HepG2 (cell line): ENCODE data around the gene PPM1E. TPM values are rescaled to one million over a fixed set of nuclear protein-coding genes. Genes with fewer than 3 reads are reported as not detected.

Experiments
- ATAC-seq: fragments of 200-7000 bp; cut with Tn5 transposase; 3 replicates; pipeline ENCODE4 v1.9.1; 2020; ENCODE audit warnings: mild to moderate bottlenecking, moderate library complexity
- BruUV-seq: library from RNA; stranded (reverse); fragments of 400-500 nt; replicated peaks from 2 replicates; lab custom pipeline; 2021; lab: Mats Ljungman, UMichigan
- CTCF ChIA-PET: fragments of 300-600 bp; formaldehyde crosslinking; extraction: SDS; loops from one replicate; lab custom pipeline; 2021; ENCODE audit warnings: low total read pairs, inconsistent platforms, low intra/inter-chr PET ratio; lab: Yijun Ruan, JAX
- POLR2A ChIA-PET: fragments of 350-600 bp; sonication (Branson Sonifier 250); formaldehyde crosslinking; loops from one replicate; lab custom pipeline; 2020; ENCODE audit warnings: antibody characterized with exemption, inconsistent platforms; lab: Yijun Ruan, JAX
- DNase-seq: peaks from one replicate; pipeline ENCODE4 v3.0.0-alpha.2; 2015; ENCODE audit warnings: low spot score
- FAIRE-seq: peaks from 3 replicates; lab custom pipeline; 2011; peaks lifted over from hg19 to GRCh38; lab: Jason Lieb, UNC
- H2AFZ ChIP-seq: one replicate; pipeline ENCODE4 v1.6.1; 2011; ENCODE audit warnings: low read length, inconsistent platforms
- H3K27ac ChIP-seq: fragments of 300-600 bp; 3 replicates; pipeline ENCODE4 v1.8.0; 2011; ENCODE audit warnings: mixed run types, mild to moderate bottlenecking, mixed read lengths, low read length, inconsistent platforms; ENCODE audit not compliant: insufficient read depth; ENCODE audit errors: extremely low read length
- H3K27me3 ChIP-seq, 2 experiments: fragments of 200-600 bp in 1 of 2; 2 replicates in 1 of 2; 3 replicates in 1 of 2; pipeline versions ENCODE4 v1.6.0 to v1.8.0; 2011; ENCODE audit warnings: low read length in 2 of 2, mild to moderate bottlenecking in 2 of 2, moderate library complexity in 2 of 2, inconsistent platforms in 1 of 2; ENCODE audit not compliant: insufficient read depth in 2 of 2, control insufficient read depth in 1 of 2
- H3K36me3 ChIP-seq, 2 experiments: fragments of 200-600 bp in 1 of 2; replicated peaks in 1 of 2; 2 replicates in 1 of 2; 3 replicates in 1 of 2; pipeline versions ENCODE4 v1.5.1 to v1.8.0; 2011; ENCODE audit warnings: low read length in 2 of 2, inconsistent platforms in 1 of 2; ENCODE audit not compliant: insufficient read depth in 2 of 2, control insufficient read depth in 1 of 2
- H3K4me1 ChIP-seq: 2 replicates; pipeline ENCODE4 v1.5.1; 2012; ENCODE audit warnings: low read length, inconsistent platforms; ENCODE audit not compliant: insufficient read depth
- H3K4me2 ChIP-seq: 2 replicates; pipeline ENCODE4 v1.6.0; 2011; ENCODE audit warnings: low read depth, low read length, inconsistent platforms
- H3K4me3 ChIP-seq, 3 experiments: fragments of 200-600 bp in 1 of 3; sonication (generic), shearing (Covaris generic) in 1 of 3; replicated peaks in 1 of 3; 2 replicates each; pipeline ENCODE4 v1.5.1; 2011 to 2016; ENCODE audit warnings: low read length in 3 of 3, inconsistent platforms in 2 of 3, low read depth in 2 of 3, mild to moderate bottlenecking in 2 of 3, control low read depth in 1 of 3, mixed read lengths in 1 of 3; ENCODE audit not compliant: insufficient read depth in 1 of 3
- H3K79me2 ChIP-seq: one replicate; pipeline ENCODE4 v1.6.1; 2011; ENCODE audit warnings: low read length, inconsistent platforms; ENCODE audit not compliant: insufficient read depth
- H3K9ac ChIP-seq: 2 replicates; pipeline ENCODE4 v1.6.0; 2011; ENCODE audit warnings: mild to moderate bottlenecking, low read depth, low read length, inconsistent platforms; ENCODE audit not compliant: insufficient read depth
- H3K9me3 ChIP-seq: 2 replicates; pipeline ENCODE4 v1.5.1; 2012; ENCODE audit warnings: mild to moderate bottlenecking, low read length
- H4K20me1 ChIP-seq: 2 replicates; pipeline ENCODE4 v1.6.0; 2011; ENCODE audit warnings: inconsistent platforms, mild to moderate bottlenecking, low read length, moderate library complexity; ENCODE audit not compliant: insufficient read depth
- CENPX ChIP-seq: sonication (generic); formaldehyde crosslinking; IDR thresholded peaks from 2 replicates; pipeline ENCODE4 v1.9.0; 2021; ENCODE audit warnings: mild to moderate bottlenecking, missing genetic modification reagents, moderate library complexity
- KLF15 ChIP-seq: sonication (generic); formaldehyde crosslinking; IDR thresholded peaks from 2 replicates; pipeline ENCODE4 v1.8.1; 2023; ENCODE audit warnings: borderline replicate concordance, mild to moderate bottlenecking, inconsistent platforms, missing genetic modification reagents, mixed read lengths
- NFE2 ChIP-seq: sonication (generic); formaldehyde crosslinking; IDR thresholded peaks from 2 replicates; pipeline ENCODE4 v1.4.0; 2020; ENCODE audit warnings: missing genetic modification reagents
- PHF21A ChIP-seq: sonication (generic); formaldehyde crosslinking; IDR thresholded peaks from 2 replicates; pipeline ENCODE4 v1.5.0; 2020; ENCODE audit warnings: mild to moderate bottlenecking, missing genetic modification reagents
- STAT5B ChIP-seq: sonication (generic); formaldehyde crosslinking; IDR thresholded peaks from 2 replicates; pipeline ENCODE4 v1.4.0; 2020; ENCODE audit warnings: missing genetic modification reagents
- TAF1 ChIP-seq: sonication (generic); formaldehyde crosslinking; IDR thresholded peaks from 2 replicates; pipeline ENCODE4 v1.4.0; 2020; ENCODE audit warnings: missing genetic modification reagents
- ZBTB49 ChIP-seq: sonication (generic); formaldehyde crosslinking; IDR thresholded peaks from 2 replicates; pipeline ENCODE4 v1.4.0; 2020; ENCODE audit warnings: missing genetic modification reagents, borderline replicate concordance
- ZNF101 ChIP-seq: sonication (generic); formaldehyde crosslinking; IDR thresholded peaks from 2 replicates; pipeline ENCODE4 v1.4.0; 2020; ENCODE audit warnings: mild to moderate bottlenecking, low read depth, missing genetic modification reagents, borderline replicate concordance
- ZNF3 ChIP-seq: IDR thresholded peaks from 2 replicates; pipeline ENCODE4 v1.7.0; 2017; ENCODE audit warnings: inconsistent platforms
- ZNF614 ChIP-seq: IDR thresholded peaks from 2 replicates; pipeline ENCODE4 v1.6.1; 2018; ENCODE audit warnings: missing biosample characterization, missing genetic modification reagents, inconsistent platforms, borderline replicate concordance
- WGBS: methylation state at CpG from one replicate; pipeline ENCODE4 v1.1.6; 2017; ENCODE audit warnings: low lambda C conversion rate; 5-methylcytosine and 5-hydroxymethylcytosine counted together
- in situ Hi-C: cut with HindIII; loops from 2 replicates; pipeline ENCODE4 v1.10.0; 2017; ENCODE audit warnings: low pct_unique_long_range_greater_than_20kb; ENCODE audit not compliant: extremely low pct_ligation_motif_present
- intact Hi-C: fragments of 100-400 bp; cut with micrococcal nuclease; formaldehyde crosslinking; loops from one replicate; pipeline ENCODE4 v1.10.0; 2022; ENCODE audit not compliant: unreplicated experiment
- polyA plus RNA-seq, 8 experiments: library from polyadenylated mRNA; depleted of rRNA in 3 of 8; stranded (reverse) in 7 of 8; unstranded in 1 of 8; fragments of >200 nt; fragmentation: Illumina TruSeq in 4 of 8; extraction: Trizol in 4 of 8; gene quantifications; 2 replicates each; pipeline versions ENCODE4 v1.2.1 to v1.2.3, GENCODE V29; 2011 to 2016; ENCODE audit warnings: low read depth in 4 of 8, missing spikeins in 1 of 8, mixed read lengths in 1 of 8; ENCODE audit not compliant: insufficient read depth in 1 of 8
- total RNA-seq, 5 experiments: library from RNA; depleted of rRNA; stranded (reverse); fragments of >200 nt; fragmentation: Illumina TruSeq; extraction: Trizol; gene quantifications; 2 replicates each; pipeline ENCODE4 v1.2.3, GENCODE V29; 2016; ENCODE audit warnings: low read depth in 1 of 5

The PPM1E gene
- total and polyA plus RNA-seq, 2 of the 13 experiments (the other 11 are each of a cell fraction or from before 2014, with no cell fraction given): 0.15 TPM; not detected in 1

- no peak for TF ChIP-seq ZNF3 (CRISPR knock-in tag)
- no peak for TF ChIP-seq NFE2 (CRISPR knock-in tag)
- no peak for TF ChIP-seq KLF15 (CRISPR knock-in tag)
- no peak for TF ChIP-seq TAF1 (CRISPR knock-in tag)
- no peak for TF ChIP-seq STAT5B (CRISPR knock-in tag)
- no peak for TF ChIP-seq PHF21A (CRISPR knock-in tag)
- TF ChIP-seq ZNF614 (CRISPR knock-in tag): no peak
- TF ChIP-seq ZNF101 (CRISPR knock-in tag): no peak
- TF ChIP-seq CENPX (CRISPR knock-in tag): no peak
- no peak for TF ChIP-seq ZBTB49 (CRISPR knock-in tag)
- H3K36me3 ChIP-seq: peaks cover 4 to 28% of the 10 kb centered on the region in 2 experiments; a peak in 4 of 5 replicates
- H3K9ac ChIP-seq: no peak overlapping the region
- peak; percentile 44 for FAIRE-seq
- H2AFZ ChIP-seq: no peak overlapping the region
- BruUV-seq: no TSS peak
- H4K20me1 ChIP-seq: no peaks in the 10 kb centered on the region
- H3K27ac ChIP-seq: no peak overlapping the region
- intact Hi-C loops: loop anchor here (10.0 kb wide), 1 partner anchor 434 kb away; no protein-coding TSS in a partner anchor
- ChIA-PET POLR2A (interaction anchor here (0.8 kb wide), 1 partner anchor 377 kb away, joined by 3 read pairs; no protein-coding TSS in a partner anchor), CTCF (no interaction called here)
- H3K27me3 ChIP-seq: no peaks in the 10 kb centered on the region
- in situ Hi-C loops: loop anchor here (5.0 kb wide), 1 partner anchor 421 kb away; no protein-coding TSS in a partner anchor
- WGBS: 93% methylated on average over 2 of the region's 2 CpGs
- H3K9me3 ChIP-seq: no peaks in the 10 kb centered on the region
- H3K4me3 ChIP-seq: no peak overlapping the region
- no peak for DNase-seq
- no peak overlapping the region for H3K4me2 ChIP-seq
- no peaks in the 10 kb centered on the region for H3K79me2 ChIP-seq
- ATAC-seq: no peak
- no peaks in the 10 kb centered on the region for H3K4me1 ChIP-seq
These were observed 253.1 kb downstream of the PPM1E start for GRCh38 chr17:59008737-59009136.
